HepG2 (cell line): Measurements from ENCODE around the gene ARHGAP12. TPM values are rescaled to one million over a fixed set of nuclear protein-coding genes. Genes with fewer than 3 reads are reported as not detected.
A peak's percentile ranks its signal among the peaks of the same experiment; 100 is the strongest.

ENCODE experiments used
- ARNT ChIP-seq: fragments of 450-650 bp; IDR thresholded peaks from 2 replicates; pipeline ENCODE4 v1.6.1; 2017
- DR1 ChIP-seq: sonication (generic); formaldehyde crosslinking; IDR thresholded peaks from 2 replicates; pipeline ENCODE4 v1.8.0; 2021; ENCODE audit warnings: mild to moderate bottlenecking, missing genetic modification reagents, inconsistent platforms
- FOXJ3 ChIP-seq: sonication (generic); formaldehyde crosslinking; IDR thresholded peaks from 2 replicates; pipeline ENCODE4 v1.4.0; 2020; ENCODE audit warnings: missing genetic modification reagents, mild to moderate bottlenecking, borderline replicate concordance
- HDAC6 ChIP-seq: fragments of 200-600 bp; sonication (generic); IDR thresholded peaks from 2 replicates; pipeline ENCODE4 v1.7.0; 2017; ENCODE audit warnings: mild to moderate bottlenecking, antibody characterized with exemption, low read length, low read depth
- NR2F1 ChIP-seq, 2 experiments: fragments of 450-650 bp in 1 of 2; formaldehyde crosslinking in 1 of 2; IDR thresholded peaks; 2 replicates each; pipeline versions ENCODE4 v1.5.0 to v1.6.1; 2016 to 2020; ENCODE audit warnings: mild to moderate bottlenecking in 1 of 2, missing compliant biosample characterization in 1 of 2, missing genetic modification reagents in 1 of 2, moderate library complexity in 1 of 2
- PCBP1 ChIP-seq: fragments of 200-400 bp; formaldehyde crosslinking; IDR thresholded peaks from 2 replicates; pipeline ENCODE4 v1.6.1; 2017; ENCODE audit warnings: mild to moderate bottlenecking, low read depth, low read length, borderline replicate concordance
- SRSF9 ChIP-seq: fragments of 200-400 bp; formaldehyde crosslinking; IDR thresholded peaks from 2 replicates; pipeline ENCODE4 v1.6.1; 2018; ENCODE audit warnings: borderline replicate concordance, mild to moderate bottlenecking, low read depth, low read length; ENCODE audit not compliant: insufficient read depth, poor library complexity, severe bottlenecking
- THAP11 ChIP-seq: IDR thresholded peaks from 2 replicates; pipeline ENCODE4 v1.6.1; 2016; ENCODE audit warnings: missing biosample characterization, missing genetic modification reagents
- YY1 ChIP-seq: IDR thresholded peaks from 2 replicates; pipeline ENCODE4 v1.6.1; 2011; ENCODE audit warnings: low read length, low read depth, moderate library complexity, mild to moderate bottlenecking; ENCODE audit not compliant: insufficient read depth, insufficient replicate concordance
- ZNF33B ChIP-seq: sonication (generic); formaldehyde crosslinking; IDR thresholded peaks from 2 replicates; pipeline ENCODE4 v1.5.1; 2020; ENCODE audit warnings: mild to moderate bottlenecking, missing genetic modification reagents
- ZNF768 ChIP-seq: sonication (generic); formaldehyde crosslinking; IDR thresholded peaks from 2 replicates; pipeline ENCODE4 v1.4.0; 2020; ENCODE audit warnings: missing genetic modification reagents
- polyA plus RNA-seq, 8 experiments: library from polyadenylated mRNA; depleted of rRNA in 3 of 8; stranded (reverse) in 7 of 8; unstranded in 1 of 8; fragments of >200 nt; fragmentation: Illumina TruSeq in 4 of 8; extraction: Trizol in 4 of 8; gene quantifications; 2 replicates each; pipeline versions ENCODE4 v1.2.1 to v1.2.3, GENCODE V29; 2011 to 2016; ENCODE audit warnings: low read depth in 4 of 8, missing spikeins in 1 of 8, mixed read lengths in 1 of 8; ENCODE audit not compliant: insufficient read depth in 1 of 8
- total RNA-seq, 5 experiments: library from RNA; depleted of rRNA; stranded (reverse); fragments of >200 nt; fragmentation: Illumina TruSeq; extraction: Trizol; gene quantifications; 2 replicates each; pipeline ENCODE4 v1.2.3, GENCODE V29; 2016; ENCODE audit warnings: low read depth in 1 of 5
- TF ChIP-seq, protein P1 (sequence below): IDR thresholded peaks from 2 replicates; pipeline ENCODE4 v1.6.1; 2016; ENCODE audit warnings: missing compliant biosample characterization, missing genetic modification reagents, borderline replicate concordance
- TF ChIP-seq, protein P2 (sequence below): sonication (generic); formaldehyde crosslinking; IDR thresholded peaks from 2 replicates; pipeline ENCODE4 v1.9.0; 2021; ENCODE audit warnings: missing genetic modification reagents, mild to moderate bottlenecking, borderline replicate concordance
- TF ChIP-seq, protein P3 (sequence below): sonication (generic); formaldehyde crosslinking; IDR thresholded peaks from 2 replicates; pipeline ENCODE4 v1.4.0; 2020; ENCODE audit warnings: missing genetic modification reagents
- TF ChIP-seq, protein P4 (sequence below): sonication (generic); formaldehyde crosslinking; IDR thresholded peaks from 2 replicates; pipeline ENCODE4 v1.8.1; 2022; ENCODE audit warnings: low read depth, mild to moderate bottlenecking, missing genetic modification reagents
- TF ChIP-seq, protein P5 (sequence below), 2 experiments: sonication (generic) in 1 of 2; formaldehyde crosslinking in 1 of 2; IDR thresholded peaks; 2 replicates each; pipeline versions ENCODE4 v1.4.0 to v1.6.1; 2018 to 2020; ENCODE audit warnings: missing genetic modification reagents in 2 of 2, borderline replicate concordance in 1 of 2, low read depth in 1 of 2, mild to moderate bottlenecking in 1 of 2, missing biosample characterization in 1 of 2
- TF ChIP-seq, protein P6 (sequence below): sonication (generic); formaldehyde crosslinking; IDR thresholded peaks from 2 replicates; pipeline ENCODE4 v1.5.1; 2020; ENCODE audit warnings: missing genetic modification reagents, mild to moderate bottlenecking, borderline replicate concordance

ARHGAP12 gene
- total and polyA plus RNA-seq, 2 of the 13 experiments (the other 11 are each of a cell fraction or from before 2014, with no cell fraction given) = 25.0 to 54.6 TPM

DNA sequence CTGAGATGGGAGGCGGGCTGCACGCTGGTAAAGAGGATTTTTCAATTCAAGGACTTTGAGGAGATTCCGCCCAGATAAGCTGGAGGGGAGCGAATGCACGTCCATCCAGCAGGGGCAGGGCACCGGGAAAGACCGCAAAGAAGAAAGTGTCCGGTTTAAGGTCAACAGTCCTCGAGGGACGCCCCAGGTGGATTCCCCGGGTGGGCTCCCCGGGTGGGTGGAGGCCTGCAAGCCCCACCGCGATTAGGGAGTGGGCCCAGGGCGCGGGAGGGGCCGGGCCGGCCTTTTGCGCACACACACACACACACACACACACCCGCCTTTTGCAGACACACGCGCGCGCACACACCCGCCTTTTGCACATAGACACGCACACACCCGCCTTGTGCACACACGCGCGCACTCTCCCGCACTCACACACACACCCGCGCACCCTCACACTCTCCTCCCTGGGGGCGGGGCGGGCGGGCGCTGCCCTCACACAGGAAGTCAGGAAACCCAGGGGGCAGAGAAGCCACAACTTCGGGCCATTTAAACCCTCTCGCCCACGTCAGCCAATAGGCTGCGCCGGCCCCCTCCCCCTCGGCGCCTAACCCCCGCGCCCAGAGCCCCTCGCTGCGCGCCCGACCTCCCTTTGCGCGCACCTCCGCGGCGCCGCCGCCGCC, 615 bp downstream of the ARHGAP12 start (continued):
- TF ChIP-seq, protein P1, sequence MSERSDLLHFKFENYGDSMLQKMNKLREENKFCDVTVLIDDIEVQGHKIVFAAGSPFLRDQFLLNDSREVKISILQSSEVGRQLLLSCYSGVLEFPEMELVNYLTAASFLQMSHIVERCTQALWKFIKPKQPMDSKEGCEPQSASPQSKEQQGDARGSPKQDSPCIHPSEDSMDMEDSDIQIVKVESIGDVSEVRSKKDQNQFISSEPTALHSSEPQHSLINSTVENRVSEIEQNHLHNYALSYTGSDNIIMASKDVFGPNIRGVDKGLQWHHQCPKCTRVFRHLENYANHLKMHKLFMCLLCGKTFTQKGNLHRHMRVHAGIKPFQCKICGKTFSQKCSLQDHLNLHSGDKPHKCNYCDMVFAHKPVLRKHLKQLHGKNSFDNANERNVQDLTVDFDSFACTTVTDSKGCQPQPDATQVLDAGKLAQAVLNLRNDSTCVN (CRISPR knock-in tag) = no peak
- TF ChIP-seq, protein P2, sequence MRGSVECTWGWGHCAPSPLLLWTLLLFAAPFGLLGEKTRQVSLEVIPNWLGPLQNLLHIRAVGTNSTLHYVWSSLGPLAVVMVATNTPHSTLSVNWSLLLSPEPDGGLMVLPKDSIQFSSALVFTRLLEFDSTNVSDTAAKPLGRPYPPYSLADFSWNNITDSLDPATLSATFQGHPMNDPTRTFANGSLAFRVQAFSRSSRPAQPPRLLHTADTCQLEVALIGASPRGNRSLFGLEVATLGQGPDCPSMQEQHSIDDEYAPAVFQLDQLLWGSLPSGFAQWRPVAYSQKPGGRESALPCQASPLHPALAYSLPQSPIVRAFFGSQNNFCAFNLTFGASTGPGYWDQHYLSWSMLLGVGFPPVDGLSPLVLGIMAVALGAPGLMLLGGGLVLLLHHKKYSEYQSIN (CRISPR knock-in tag) = no peak
- TF ChIP-seq DR1 (CRISPR knock-in tag) (no peak), HDAC6 (no peak), FOXJ3 (no peak), YY1 (no peak), ZNF768 (CRISPR knock-in tag) (no peak), SRSF9 (no peak), PCBP1 (0 out of 2 replicates have a peak, but pooled peaks have one; percentile 45), ARNT (no peak), ZNF33B (no peak), THAP11 (CRISPR knock-in tag) (no peak), NR2F1 (CRISPR knock-in tag; IDR thresholded peaks at IDR 0.05) (no peak)
- TF ChIP-seq, protein P3, sequence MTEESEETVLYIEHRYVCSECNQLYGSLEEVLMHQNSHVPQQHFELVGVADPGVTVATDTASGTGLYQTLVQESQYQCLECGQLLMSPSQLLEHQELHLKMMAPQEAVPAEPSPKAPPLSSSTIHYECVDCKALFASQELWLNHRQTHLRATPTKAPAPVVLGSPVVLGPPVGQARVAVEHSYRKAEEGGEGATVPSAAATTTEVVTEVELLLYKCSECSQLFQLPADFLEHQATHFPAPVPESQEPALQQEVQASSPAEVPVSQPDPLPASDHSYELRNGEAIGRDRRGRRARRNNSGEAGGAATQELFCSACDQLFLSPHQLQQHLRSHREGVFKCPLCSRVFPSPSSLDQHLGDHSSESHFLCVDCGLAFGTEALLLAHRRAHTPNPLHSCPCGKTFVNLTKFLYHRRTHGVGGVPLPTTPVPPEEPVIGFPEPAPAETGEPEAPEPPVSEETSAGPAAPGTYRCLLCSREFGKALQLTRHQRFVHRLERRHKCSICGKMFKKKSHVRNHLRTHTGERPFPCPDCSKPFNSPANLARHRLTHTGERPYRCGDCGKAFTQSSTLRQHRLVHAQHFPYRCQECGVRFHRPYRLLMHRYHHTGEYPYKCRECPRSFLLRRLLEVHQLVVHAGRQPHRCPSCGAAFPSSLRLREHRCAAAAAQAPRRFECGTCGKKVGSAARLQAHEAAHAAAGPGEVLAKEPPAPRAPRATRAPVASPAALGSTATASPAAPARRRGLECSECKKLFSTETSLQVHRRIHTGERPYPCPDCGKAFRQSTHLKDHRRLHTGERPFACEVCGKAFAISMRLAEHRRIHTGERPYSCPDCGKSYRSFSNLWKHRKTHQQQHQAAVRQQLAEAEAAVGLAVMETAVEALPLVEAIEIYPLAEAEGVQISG (CRISPR knock-in tag) = no peak
- TF ChIP-seq, protein P4, sequence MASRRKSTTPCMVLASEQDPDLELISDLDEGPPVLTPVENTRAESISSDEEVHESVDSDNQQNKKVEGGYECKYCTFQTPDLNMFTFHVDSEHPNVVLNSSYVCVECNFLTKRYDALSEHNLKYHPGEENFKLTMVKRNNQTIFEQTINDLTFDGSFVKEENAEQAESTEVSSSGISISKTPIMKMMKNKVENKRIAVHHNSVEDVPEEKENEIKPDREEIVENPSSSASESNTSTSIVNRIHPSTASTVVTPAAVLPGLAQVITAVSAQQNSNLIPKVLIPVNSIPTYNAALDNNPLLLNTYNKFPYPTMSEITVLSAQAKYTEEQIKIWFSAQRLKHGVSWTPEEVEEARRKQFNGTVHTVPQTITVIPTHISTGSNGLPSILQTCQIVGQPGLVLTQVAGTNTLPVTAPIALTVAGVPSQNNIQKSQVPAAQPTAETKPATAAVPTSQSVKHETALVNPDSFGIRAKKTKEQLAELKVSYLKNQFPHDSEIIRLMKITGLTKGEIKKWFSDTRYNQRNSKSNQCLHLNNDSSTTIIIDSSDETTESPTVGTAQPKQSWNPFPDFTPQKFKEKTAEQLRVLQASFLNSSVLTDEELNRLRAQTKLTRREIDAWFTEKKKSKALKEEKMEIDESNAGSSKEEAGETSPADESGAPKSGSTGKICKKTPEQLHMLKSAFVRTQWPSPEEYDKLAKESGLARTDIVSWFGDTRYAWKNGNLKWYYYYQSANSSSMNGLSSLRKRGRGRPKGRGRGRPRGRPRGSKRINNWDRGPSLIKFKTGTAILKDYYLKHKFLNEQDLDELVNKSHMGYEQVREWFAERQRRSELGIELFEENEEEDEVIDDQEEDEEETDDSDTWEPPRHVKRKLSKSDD (CRISPR knock-in tag) = no peak
- TF ChIP-seq, protein P5, sequence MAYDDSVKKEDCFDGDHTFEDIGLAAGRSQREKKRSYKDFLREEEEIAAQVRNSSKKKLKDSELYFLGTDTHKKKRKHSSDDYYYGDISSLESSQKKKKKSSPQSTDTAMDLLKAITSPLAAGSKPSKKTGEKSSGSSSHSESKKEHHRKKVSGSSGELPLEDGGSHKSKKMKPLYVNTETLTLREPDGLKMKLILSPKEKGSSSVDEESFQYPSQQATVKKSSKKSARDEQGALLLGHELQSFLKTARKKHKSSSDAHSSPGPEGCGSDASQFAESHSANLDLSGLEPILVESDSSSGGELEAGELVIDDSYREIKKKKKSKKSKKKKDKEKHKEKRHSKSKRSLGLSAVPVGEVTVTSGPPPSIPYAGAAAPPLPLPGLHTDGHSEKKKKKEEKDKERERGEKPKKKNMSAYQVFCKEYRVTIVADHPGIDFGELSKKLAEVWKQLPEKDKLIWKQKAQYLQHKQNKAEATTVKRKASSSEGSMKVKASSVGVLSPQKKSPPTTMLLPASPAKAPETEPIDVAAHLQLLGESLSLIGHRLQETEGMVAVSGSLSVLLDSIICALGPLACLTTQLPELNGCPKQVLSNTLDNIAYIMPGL (CRISPR knock-in tag; IDR thresholded peaks at IDR 0.05; ENCODE audit: borderline replicate concordance in 1 of 2, low read depth in 1 of 2) = peak; percentile 42 to 71; a peak in 2 of 4 replicates
- TF ChIP-seq, protein P6, sequence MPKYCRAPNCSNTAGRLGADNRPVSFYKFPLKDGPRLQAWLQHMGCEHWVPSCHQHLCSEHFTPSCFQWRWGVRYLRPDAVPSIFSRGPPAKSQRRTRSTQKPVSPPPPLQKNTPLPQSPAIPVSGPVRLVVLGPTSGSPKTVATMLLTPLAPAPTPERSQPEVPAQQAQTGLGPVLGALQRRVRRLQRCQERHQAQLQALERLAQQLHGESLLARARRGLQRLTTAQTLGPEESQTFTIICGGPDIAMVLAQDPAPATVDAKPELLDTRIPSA (CRISPR knock-in tag) = no peak
